AG09319 (cell line): ENCODE results near the gene MSANTD3.

ENCODE experiments used
- DNase-seq: peaks from one replicate; pipeline ENCODE4 v3.0.0-alpha.2; 2010; ENCODE audit warnings: low read depth; ENCODE audit errors: extremely low read depth
- TF ChIP-seq, protein P1 (sequence below): IDR thresholded peaks from 2 replicates; pipeline ENCODE4 v1.5.1; 2011; ENCODE audit warnings: low read depth, mild to moderate bottlenecking, inconsistent platforms, low read length, moderate library complexity

Gene MSANTD3

GRCh38 chr9:100477241-100477640, 50.3 kb downstream of the MSANTD3 start:
- TF ChIP-seq, protein P1, sequence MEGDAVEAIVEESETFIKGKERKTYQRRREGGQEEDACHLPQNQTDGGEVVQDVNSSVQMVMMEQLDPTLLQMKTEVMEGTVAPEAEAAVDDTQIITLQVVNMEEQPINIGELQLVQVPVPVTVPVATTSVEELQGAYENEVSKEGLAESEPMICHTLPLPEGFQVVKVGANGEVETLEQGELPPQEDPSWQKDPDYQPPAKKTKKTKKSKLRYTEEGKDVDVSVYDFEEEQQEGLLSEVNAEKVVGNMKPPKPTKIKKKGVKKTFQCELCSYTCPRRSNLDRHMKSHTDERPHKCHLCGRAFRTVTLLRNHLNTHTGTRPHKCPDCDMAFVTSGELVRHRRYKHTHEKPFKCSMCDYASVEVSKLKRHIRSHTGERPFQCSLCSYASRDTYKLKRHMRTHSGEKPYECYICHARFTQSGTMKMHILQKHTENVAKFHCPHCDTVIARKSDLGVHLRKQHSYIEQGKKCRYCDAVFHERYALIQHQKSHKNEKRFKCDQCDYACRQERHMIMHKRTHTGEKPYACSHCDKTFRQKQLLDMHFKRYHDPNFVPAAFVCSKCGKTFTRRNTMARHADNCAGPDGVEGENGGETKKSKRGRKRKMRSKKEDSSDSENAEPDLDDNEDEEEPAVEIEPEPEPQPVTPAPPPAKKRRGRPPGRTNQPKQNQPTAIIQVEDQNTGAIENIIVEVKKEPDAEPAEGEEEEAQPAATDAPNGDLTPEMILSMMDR: no peak

DNA sequence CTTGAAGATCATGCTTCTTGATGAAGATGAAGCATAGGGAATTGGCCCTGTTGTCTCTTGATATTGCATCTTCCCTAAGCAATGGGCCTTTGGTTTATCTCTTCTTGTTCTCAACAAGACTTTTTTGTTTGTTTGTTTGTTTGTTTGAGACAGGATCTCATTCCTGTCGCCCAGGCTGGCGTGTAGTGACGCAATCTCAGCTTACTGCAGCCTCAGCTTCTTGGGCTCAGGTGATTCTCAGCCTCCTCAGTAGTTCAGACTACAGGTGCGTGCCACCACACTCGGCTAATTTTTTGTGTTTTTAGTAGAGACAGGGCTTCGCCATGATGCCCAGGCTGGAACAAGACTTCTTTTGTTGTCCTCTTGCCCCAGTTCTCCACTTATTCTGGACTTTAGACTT, 51.2 kb downstream of the MSANTD3 start:
- TF ChIP-seq, protein P1: no peak
- DNase-seq: no peak

More at GRCh38 chr9:100477241-100477640, 50.3 kb downstream of the MSANTD3 start:
- DNase-seq: peak; percentile 14

GRCh38 chr9:100479820-100480219, 52.9 kb downstream of the MSANTD3 start:
- TF ChIP-seq, protein P1: no peak
- no peak for DNase-seq

GRCh38 chr9:100485196-100485595, 58.3 kb downstream of the MSANTD3 start:
- TF ChIP-seq, protein P1: no peak

DNA sequence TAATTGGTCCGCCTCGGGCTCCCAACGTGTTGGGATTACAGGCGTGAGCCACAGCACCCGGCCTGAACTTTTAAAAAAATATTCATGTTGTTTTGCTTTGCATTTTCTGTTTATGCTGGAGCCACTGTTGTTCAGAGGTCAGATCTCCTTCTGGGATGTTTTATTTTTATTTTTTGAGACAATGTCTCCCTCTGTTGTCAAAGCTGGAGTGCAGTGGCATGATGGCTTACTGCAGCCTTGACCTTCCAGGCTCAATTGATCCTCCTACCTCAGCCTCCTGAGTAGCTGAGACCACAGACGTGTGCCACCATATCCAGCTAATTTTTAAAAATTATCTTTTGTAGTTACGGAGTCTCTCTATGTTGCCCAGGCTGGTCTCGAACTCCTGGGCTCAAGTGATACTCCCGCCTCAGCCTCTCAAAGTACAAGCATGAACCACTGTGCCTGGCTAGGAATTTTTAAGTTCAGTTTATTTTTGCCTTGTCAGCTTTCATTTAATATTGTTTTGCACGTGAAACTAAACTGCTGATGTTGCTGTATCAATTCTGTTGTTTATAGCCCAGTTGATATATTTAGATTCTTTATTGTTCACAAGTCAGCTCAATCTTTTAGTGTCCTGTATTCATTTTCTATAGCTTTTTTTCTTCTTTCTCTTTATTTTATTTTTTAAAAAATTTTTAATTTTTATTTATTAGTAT, 59.7 kb downstream of the MSANTD3 start:
- TF ChIP-seq, protein P1: peak; percentile 3
- no peak for DNase-seq

More at GRCh38 chr9:100485196-100485595, 58.3 kb downstream of the MSANTD3 start:
- no peak for DNase-seq

- no peak for DNase-seq
- TF ChIP-seq, protein P1: no peak
These were observed 61.2 kb downstream of the MSANTD3 start for GRCh38 chr9:100488177-100488576.

GRCh38 chr9:100489836-100490235, 62.9 kb downstream of the MSANTD3 start:
- TF ChIP-seq, protein P1: no peak
- no peak for DNase-seq
